Measurements from ENCODE around the gene CRB1.

CRB1 gene

DNA sequence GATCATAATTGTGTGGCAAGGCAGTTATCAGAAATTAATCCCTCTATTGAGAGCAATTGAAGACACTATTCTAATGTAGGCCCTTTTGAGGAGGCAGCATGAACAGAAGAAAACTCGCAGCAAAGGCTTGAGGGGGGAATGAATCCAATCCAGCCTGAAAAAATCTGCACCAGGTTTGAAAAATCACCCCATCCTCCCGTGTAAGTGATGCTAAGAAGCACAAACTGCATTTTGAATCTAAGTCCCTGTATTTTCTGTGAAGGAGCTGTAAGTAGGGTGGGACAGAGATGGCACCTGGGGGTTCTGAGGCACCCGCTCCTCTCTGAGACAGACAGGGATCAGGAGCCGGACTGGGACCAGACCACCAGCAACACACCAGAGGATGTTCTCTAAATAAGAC lies at the start of gene CRB1:
CRB1 (plus strand) TSS at position 241 of the 400 bp plus-strand sequence. CDS start 161 bp downstream, outside the sequence.
- DNase-seq (ENCODE audit: insufficient read length, low spot score) = no peak
- FAIRE-seq = no peak

DNA sequence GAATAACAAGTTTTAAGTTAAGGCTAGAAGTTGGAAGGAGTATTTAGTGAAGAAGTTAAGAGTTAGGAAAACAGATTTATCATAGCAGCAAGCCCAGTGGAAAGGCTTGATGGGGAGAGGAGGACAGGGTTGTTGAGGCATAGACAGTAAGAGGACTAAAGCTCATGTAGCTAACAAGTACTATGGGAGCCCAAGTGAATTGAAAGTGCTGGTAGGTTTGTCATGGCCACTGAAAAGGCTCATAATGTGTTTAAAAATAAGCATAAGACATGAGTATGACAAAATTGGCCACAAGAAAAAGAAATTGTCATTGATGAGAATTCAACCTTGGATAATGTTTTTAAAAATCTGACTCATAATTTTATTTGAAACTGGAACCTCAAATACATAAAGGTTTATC lies 49.2 kb upstream of the CRB1 start:
- no peak for FAIRE-seq
- DNase-seq (ENCODE audit: insufficient read length, low spot score) = no peak

DNA sequence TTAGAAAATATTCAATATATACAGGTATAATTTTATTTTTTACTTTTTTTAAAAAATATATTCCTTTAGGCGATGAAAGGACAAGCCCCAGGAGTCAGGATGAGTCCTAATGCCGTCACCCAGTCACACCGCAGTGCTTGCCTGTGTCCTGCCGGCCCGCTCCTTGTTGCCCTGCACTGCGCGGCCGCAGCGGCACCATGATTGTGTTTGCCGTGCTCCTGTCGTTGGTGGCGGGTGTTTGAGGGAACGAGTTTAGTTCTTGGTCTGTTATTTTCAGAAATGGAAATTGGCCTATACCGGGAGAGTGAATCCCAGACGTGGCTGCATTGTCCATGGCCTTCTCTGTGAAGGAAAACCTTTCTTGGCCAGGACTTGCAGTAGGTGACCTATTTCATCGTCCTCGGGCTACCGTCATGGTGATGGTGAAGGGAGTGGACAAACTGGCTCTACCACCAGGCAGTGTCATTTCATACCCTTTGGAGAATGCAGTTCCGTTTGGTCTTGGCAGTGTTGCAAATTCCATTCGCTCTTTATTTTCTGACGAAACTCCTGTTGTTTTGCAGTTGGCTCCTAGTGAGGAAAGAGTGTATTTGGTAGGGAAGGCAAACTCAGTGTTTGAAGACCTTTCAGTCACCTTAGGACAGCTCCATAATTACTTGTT lies 45.9 kb upstream of the CRB1 start:
- DNase-seq (ENCODE audit: insufficient read length, low spot score) (no peak), FAIRE-seq (no peak)

DNA sequence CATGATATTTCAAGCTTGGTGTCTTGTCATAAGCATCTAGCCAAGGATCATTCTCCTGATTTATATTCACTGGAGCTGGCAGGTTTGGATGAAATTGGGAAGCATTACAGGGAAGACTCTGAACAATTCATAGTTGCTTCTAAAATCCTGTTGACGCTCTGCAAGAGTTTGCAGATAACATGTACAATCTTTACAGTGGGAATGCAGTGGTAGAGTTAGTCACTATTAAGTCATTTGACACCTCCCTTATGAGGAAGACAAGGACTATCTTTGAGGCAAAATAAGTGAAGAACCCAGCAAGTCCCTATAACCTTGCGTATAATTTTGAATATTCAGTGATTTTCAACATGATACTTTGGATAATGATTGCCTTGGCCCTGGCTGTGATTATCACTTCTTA lies 45.3 kb upstream of the CRB1 start:
- DNase-seq (ENCODE audit: insufficient read length, low spot score) = no peak

DNA sequence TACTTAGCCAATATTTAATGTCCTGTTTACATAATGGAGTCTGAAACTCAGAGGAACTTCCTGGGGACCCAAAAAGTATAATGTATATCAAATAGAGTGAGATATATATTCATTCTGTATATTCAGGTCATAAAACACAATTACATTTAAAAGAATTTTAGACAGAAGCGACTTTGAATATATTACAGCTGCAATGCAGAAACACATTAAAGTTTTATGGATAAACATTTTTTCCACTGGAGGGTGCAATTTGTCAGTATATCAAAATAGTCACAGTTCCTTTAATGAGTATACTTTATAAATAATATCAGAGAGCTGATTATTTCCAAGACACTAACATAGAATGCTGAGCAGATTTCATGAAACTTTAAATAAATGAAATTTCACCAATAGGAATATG lies 43.9 kb upstream of the CRB1 start:
- DNase-seq (ENCODE audit: insufficient read length, low spot score) (no peak), FAIRE-seq (no peak)

More for the DNA sequence above, 45.3 kb upstream of the CRB1 start:
- FAIRE-seq = no peak

DNA sequence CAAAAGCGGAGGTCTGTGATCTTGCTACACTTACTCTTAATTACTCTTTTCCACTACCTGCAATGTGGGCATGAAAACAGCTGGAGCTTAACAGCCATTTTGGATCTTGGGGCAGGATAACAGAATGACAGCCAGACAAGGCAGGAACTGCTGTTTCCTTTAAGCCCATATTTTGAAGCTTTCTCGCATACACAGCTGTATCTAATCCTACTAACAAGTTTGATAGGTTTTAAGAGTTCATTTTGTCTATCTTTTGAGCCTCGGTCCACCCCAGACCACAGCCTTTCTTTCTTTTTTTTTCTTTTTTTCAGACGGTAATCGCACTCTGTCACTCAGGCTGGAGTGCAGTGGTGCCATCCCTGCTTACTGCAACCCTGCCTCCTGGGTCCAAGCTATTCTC lies 42.4 kb upstream of the CRB1 start:
- DNase-seq (ENCODE audit: insufficient read length, low spot score) = no peak
- FAIRE-seq = no peak

DNA sequence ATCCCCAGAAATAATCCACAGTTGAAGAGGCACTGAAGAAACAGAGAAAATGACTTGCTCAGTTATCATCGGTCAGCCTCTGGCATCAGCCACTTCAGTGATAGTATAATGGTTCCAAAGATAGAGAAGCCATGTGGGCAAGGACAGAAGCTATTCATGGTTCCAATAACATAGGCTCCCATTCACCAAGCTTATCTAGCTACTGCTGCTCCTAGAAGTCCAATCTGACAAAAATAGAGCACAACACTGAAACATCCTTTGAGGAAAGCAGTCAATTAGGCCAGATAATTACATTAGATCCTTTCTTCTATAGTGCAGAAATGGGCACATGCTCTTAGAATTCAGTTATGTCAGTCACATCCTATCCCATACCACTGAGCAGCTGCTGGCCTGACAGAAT lies 33.5 kb upstream of the CRB1 start:
- no peak for FAIRE-seq

GRCh38 chr1:197235355-197235754 lies 32.7 kb upstream of the CRB1 start:
- FAIRE-seq (no peak), DNase-seq (ENCODE audit: insufficient read length, low spot score) (no peak)

More for the DNA sequence above, 33.5 kb upstream of the CRB1 start:
- DNase-seq (ENCODE audit: insufficient read length, low spot score) = no peak

GRCh38 chr1:197247465-197247864 lies 20.6 kb upstream of the CRB1 start:
- DNase-seq (ENCODE audit: insufficient read length, low spot score) = no peak

DNA sequence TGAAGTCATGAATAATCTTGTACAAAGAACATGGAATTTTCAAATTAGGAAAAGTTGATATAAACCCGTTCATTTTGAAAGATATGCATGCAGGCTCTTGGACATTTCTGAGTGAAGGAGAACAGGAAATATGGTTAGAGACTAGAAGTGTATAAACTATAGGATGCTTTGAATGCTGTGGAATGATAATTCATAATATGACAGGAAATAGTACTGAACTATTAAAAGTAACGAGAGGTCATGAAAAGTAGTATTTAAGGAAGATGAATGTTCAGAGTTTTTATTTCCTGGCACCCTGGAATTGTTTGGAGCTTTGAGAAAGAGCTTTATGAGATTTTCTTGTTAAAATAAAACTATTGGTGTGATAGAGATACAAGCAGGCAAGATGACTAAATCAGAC lies 18.7 kb upstream of the CRB1 start:
- FAIRE-seq (no peak), DNase-seq (ENCODE audit: insufficient read length, low spot score) (no peak)

More at GRCh38 chr1:197247465-197247864, 20.6 kb upstream of the CRB1 start:
- FAIRE-seq = no peak

- DNase-seq (ENCODE audit: insufficient read length, low spot score) = no peak
- FAIRE-seq = no peak
Measured at GRCh38 chr1:197250616-197251015, 17.4 kb upstream of the CRB1 start.

DNA sequence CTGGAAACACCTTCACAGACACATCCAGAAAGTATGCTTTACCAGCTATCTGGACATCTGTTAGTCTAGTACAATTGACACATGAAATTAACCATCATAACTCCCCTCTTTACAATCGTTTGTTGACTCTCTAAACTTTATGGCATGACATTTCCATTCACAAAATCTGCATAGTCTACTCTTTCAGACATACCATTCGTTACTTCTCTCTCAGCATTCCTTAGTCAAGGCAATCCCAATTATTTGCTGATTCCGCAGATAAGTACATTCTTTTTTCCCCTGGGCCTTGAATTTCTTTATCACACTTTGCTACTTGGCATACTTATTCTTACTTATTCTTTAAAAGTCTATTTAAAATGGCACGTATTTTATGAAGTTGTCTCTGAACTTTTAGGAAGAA lies 15.1 kb upstream of the CRB1 start:
- DNase-seq (ENCODE audit: insufficient read length, low spot score) (no peak), FAIRE-seq (no peak)

DNA sequence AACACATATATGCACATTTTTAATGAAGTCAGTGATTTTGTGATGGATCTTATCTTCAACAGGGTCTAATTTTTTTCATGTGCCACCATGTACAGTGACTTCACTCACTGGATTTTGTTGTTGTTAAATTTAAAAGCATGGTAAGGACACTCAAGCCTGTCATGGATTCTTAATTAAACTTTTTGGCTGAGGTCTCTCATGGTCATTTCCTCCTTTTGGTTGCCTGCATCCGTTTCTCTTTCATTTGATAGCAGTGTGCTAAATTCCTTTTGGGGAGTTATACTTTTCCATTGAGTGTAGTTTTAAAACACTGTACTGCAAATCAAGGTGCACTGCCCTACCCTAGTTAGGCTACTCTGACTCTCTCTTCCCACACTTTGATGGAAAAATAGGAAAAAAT lies 13.2 kb upstream of the CRB1 start:
- no peak for FAIRE-seq
- no peak for DNase-seq (ENCODE audit: insufficient read length, low spot score)

DNA sequence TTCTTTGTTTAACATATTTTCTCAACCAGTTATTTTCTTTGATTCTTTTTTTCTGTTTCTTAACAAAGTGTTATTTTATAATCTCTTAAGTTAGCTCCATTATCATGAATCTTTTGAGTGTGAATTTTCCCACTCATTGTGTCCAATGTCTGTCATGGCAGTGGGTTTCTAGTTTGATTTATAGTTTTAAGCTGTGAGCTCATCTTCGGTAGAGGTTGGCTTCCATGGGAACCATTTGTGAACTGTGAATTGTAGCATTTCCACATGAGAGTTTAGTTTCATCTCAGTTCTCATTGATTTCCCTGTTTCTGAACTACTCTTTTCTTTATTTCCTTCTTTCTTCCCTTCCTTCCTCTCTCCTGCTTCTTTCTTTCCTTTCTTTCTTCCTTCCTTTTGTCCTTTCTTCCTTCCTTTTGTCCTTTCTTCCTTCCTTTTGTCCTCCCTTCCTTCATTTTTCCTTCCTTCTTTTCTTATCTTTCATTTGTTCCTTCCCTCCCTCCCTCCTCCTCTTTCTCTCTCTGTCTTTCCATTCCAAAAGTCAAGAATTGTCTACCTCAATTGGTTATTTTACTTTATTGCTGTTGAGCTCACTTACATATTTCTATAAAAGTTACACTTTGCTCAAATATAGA lies 3.0 kb upstream of the CRB1 start:
- DNase-seq (ENCODE audit: insufficient read length, low spot score) = no peak
- FAIRE-seq = no peak

- FAIRE-seq (no peak), DNase-seq (ENCODE audit: insufficient read length, low spot score) (no peak)
Measured at GRCh38 chr1:197269053-197269452, 1.0 kb downstream of the CRB1 start.

DNA sequence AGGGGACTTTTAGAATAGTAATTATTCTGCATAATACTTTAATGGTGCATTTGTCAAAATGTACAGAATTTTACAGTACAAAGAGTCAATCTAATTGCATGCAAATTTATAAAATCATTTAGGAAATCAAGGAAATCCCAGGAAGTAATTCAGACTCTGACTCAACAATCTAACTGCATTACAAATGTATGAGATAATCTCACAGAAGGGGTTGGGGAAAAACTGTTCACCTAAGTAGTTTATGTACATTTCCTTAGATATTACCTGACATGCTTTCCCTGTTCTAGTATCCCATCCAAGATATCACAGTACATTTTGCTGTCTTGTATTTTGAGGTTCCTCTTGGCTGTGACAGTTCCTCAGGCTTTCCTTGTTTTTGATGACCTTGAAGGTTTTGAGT lies 4.7 kb downstream of the CRB1 start:
- DNase-seq (ENCODE audit: insufficient read length, low spot score) (no peak), FAIRE-seq (no peak)

GRCh38 chr1:197277166-197277565 lies 9.1 kb downstream of the CRB1 start:
- no peak for FAIRE-seq

DNA sequence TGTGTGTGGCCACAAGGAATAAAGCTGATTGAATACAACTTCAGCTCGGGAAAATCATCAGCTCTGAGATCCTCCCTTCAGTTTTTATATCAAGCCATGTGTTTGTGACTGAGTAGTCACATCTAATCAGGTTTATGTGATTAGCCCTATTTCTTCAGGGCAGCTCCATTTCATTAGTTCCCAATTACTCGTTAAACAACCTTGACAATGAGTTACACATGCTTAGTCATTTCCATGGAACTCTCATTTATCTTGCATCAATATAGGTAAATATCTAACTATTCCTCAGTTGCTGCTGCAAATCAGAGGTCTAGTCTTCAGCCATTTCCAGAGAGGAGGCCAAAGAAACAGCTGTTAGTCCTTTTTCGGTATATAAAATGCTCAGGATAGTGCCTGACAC lies 16.3 kb downstream of the CRB1 start:
- FAIRE-seq = no peak
- DNase-seq (ENCODE audit: insufficient read length, low spot score) = no peak

More at GRCh38 chr1:197277166-197277565, 9.1 kb downstream of the CRB1 start:
- DNase-seq (ENCODE audit: insufficient read length, low spot score) = no peak

DNA sequence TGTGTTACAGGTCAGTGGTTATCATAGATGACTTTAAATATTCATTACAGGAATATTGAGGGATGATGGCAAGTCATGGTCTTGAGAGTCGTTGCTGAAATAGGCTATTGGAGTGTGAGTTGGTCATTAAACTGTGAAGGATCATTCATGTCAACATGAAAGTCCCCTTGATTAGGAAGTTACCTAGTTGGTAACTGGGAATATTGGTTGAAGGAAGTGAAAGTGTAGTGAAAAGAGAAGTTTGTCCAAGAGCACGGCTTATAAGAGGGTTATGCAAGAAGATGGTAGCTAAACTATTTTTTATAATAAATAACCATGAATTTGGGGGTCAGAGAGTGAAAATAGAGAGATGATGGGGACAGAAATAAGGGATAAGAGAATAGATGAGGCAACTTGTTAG lies 16.9 kb downstream of the CRB1 start:
- DNase-seq (ENCODE audit: insufficient read length, low spot score) (no peak), FAIRE-seq (no peak)

DNA sequence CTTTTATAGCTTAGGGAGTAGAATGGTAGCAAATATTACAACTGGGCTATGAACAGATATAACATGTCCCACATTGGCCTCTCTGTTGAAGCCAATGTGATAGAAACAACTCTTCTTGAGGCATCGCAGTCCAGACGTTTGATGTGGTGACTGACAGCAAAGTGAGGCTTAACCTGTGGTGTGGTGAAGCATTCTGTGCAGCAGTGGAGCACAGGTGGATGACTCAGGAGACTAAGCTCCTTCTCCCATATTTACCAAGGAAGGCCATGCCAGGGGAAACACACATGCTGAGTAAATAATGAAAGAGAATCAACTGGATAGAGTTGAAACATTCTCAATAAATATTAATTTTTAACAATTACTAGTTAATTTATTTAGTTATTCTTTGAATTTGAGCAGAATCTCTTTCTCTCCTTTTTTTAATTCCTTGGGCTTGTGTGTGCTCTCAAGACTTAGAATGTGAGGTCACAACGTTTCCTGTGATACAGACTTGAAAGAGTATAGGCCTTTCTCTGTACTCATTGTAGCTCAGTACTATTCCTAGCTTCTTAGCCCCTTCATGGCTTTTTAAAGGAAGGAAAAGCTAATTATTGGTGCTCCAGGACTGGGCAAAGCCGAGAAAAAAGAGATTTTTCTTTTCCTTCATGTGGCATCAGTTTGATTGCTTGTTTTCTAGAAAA lies 17.6 kb downstream of the CRB1 start:
- FAIRE-seq = no peak

DNA sequence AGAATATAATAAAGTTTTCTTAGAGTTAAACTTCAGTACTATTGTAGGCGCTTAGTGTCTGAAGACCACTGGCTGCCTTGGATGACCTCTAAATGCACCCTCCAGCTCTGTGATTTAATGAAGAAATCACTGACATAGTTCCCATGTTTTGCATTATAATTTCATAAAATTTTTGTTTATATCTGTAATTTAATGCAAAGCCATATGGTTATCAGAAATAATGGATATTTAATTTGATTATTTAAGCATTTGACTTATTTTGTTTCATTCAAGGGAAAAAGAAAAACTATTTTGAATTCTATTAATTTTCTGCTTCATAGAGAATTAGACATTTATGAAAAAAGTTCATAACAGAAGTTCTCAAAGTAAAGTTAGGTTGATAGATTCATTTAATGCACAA lies 18.6 kb downstream of the CRB1 start:
- FAIRE-seq = no peak
- no peak for DNase-seq (ENCODE audit: insufficient read length, low spot score)

More for the DNA sequence above, 17.6 kb downstream of the CRB1 start:
- DNase-seq (ENCODE audit: insufficient read length, low spot score) = no peak

DNA sequence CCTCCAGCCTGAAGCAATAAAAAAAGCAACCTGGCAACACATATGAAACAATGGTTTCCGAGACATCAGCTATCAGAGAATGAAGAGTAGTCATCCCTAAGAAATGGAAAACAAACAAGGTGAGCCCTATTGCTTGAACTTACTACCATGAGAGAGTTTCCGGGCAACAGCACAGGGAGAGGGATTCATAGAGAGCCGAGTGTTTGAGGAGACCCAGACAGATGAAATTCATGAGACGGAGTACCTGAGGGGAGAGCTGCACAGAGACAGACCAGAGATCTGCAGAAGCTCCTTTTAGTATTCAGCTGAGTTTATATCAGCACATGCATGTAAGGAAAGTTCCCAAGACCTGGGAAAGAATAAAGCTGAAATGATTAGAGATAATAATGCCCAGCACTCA lies 19.8 kb downstream of the CRB1 start:
- DNase-seq (ENCODE audit: insufficient read length, low spot score) = no peak
- FAIRE-seq = no peak

Data from GM19239 (cell line).